SK-N-SH treated with all-trans-retinoic acid at 6 μM for 48 hours (cell line): Measurements from ENCODE around the gene ZNF32.
"Not testable (repeated sequence)": the region's sequence is repeated elsewhere in the genome, so short reads cannot be mapped to it uniquely, and the experiment has no call there.

ENCODE experiments used
- ATAC-seq: fragments of 200-7000 bp; cut with Tn5 transposase; 3 replicates; pipeline ENCODE4 v1.9.1; 2020; ENCODE audit warnings: mild to moderate bottlenecking, moderate library complexity
- ARNTL ChIP-seq: fragments of 450-650 bp; formaldehyde crosslinking; IDR thresholded peaks from 2 replicates; pipeline ENCODE4 v1.5.0; 2020; ENCODE audit warnings: low read depth, mild to moderate bottlenecking, moderate library complexity, borderline replicate concordance
- CSDC2 ChIP-seq: fragments of 250-450 bp; sonication (Bioruptor Pico); IDR thresholded peaks from 2 replicates; pipeline ENCODE4 v1.5.0; 2020; ENCODE audit warnings: mild to moderate bottlenecking, moderate library complexity
- ESRRG ChIP-seq: fragments of 250-450 bp; sonication (Bioruptor Pico); IDR thresholded peaks from 2 replicates; pipeline ENCODE4 v1.6.1; 2021; ENCODE audit warnings: mild to moderate bottlenecking
- ISL1 ChIP-seq: fragments of 250-450 bp; sonication (Bioruptor Pico); IDR thresholded peaks from 2 replicates; pipeline ENCODE4 v2.1.2; 2022; ENCODE audit warnings: mild to moderate bottlenecking, moderate library complexity
- OSR1 ChIP-seq: fragments of 250-450 bp; sonication (Bioruptor Pico); IDR thresholded peaks from 2 replicates; pipeline ENCODE4 v1.8.0; 2022; ENCODE audit warnings: moderate library complexity, mild to moderate bottlenecking, inconsistent platforms
- PPARA ChIP-seq: fragments of 250-450 bp; sonication (Bioruptor Pico); IDR thresholded peaks from 2 replicates; pipeline ENCODE4 v1.5.0; 2020; ENCODE audit warnings: mild to moderate bottlenecking, borderline replicate concordance
- SNAI2 ChIP-seq: fragments of 250-450 bp; sonication (Bioruptor Pico); IDR thresholded peaks from 2 replicates; pipeline ENCODE4 v1.5.0; 2020; ENCODE audit warnings: mild to moderate bottlenecking, moderate library complexity
- TCF4 ChIP-seq: fragments of 250-450 bp; sonication (Bioruptor Pico); IDR thresholded peaks from 2 replicates; pipeline ENCODE4 v1.8.0; 2021; ENCODE audit warnings: mild to moderate bottlenecking, moderate library complexity, borderline replicate concordance
- ZC3H10 ChIP-seq: fragments of 250-450 bp; sonication (Bioruptor Pico); IDR thresholded peaks from 2 replicates; pipeline ENCODE4 v1.5.1; 2021; ENCODE audit warnings: mild to moderate bottlenecking, moderate library complexity
- ZFP3 ChIP-seq: fragments of 250-450 bp; sonication (Bioruptor Pico); IDR thresholded peaks from 2 replicates; pipeline ENCODE4 v1.5.0; 2020; ENCODE audit warnings: mild to moderate bottlenecking, moderate library complexity
- ZNF565 ChIP-seq: fragments of 450-650 bp; formaldehyde crosslinking; conservative IDR thresholded peaks from 2 replicates; pipeline ENCODE4 v1.5.0; 2020; ENCODE audit warnings: low read depth, mild to moderate bottlenecking, moderate library complexity
- ZNF70 ChIP-seq: fragments of 450-650 bp; formaldehyde crosslinking; IDR thresholded peaks from 2 replicates; pipeline ENCODE4 v1.5.0; 2020; ENCODE audit warnings: mild to moderate bottlenecking, moderate library complexity
- ZNF8 ChIP-seq: fragments of 450-650 bp; formaldehyde crosslinking; IDR thresholded peaks from 2 replicates; pipeline ENCODE4 v1.5.0; 2020; ENCODE audit warnings: mild to moderate bottlenecking, moderate library complexity
- TF ChIP-seq, protein P1 (sequence below): fragments of 250-450 bp; sonication (Bioruptor Pico); IDR thresholded peaks from 2 replicates; pipeline ENCODE4 v1.8.0; 2020; ENCODE audit warnings: mild to moderate bottlenecking, moderate library complexity, borderline replicate concordance
- TF ChIP-seq, protein P2 (sequence below): fragments of 250-450 bp; sonication (Bioruptor Pico); IDR thresholded peaks from 2 replicates; pipeline ENCODE4 v1.5.1; 2020; ENCODE audit warnings: low read depth, mild to moderate bottlenecking, moderate library complexity
- TF ChIP-seq, protein P3 (sequence below): fragments of 250-450 bp; sonication (Bioruptor Pico); IDR thresholded peaks from 2 replicates; pipeline ENCODE4 v1.8.0; 2021; ENCODE audit warnings: low read depth, mild to moderate bottlenecking, moderate library complexity, borderline replicate concordance
- TF ChIP-seq, protein P4 (sequence below): fragments of 250-450 bp; sonication (Bioruptor Pico); IDR thresholded peaks from 2 replicates; pipeline ENCODE4 v1.5.1; 2021; ENCODE audit warnings: mild to moderate bottlenecking, moderate library complexity
- TF ChIP-seq, protein P5 (sequence below): fragments of 250-450 bp; sonication (Bioruptor Pico); IDR thresholded peaks from 2 replicates; pipeline ENCODE4 v1.5.0; 2020; ENCODE audit warnings: mild to moderate bottlenecking, moderate library complexity

ZNF32 gene

DNA sequence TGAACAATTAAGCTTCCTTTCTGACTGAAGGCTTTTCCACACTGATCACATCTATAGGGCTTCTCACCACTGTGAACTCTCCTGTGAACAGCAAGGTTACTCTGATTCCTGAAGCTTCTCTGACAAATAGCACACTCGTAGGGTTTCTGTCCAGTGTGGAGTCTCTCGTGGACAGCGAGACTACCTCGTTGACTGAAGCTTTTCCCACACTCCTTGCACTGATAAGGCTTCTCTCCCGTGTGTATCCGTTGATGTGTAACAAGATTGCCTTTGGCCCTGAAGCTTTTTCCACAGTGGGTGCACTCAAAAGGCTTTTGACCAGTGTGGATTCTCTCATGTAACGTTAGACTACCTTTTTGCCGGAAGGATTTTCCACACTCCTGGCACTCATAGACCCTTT, 4.4 kb downstream of the ZNF32 start:
- no peak for ATAC-seq
- TF ChIP-seq ISL1 (CRISPR knock-in tag) (no peak), CSDC2 (CRISPR knock-in tag) (no peak), PPARA (CRISPR knock-in tag) (no peak), ZC3H10 (CRISPR knock-in tag) (no peak), ARNTL (CRISPR knock-in tag) (no peak), ZNF565 (CRISPR knock-in tag) (no peak), ZFP3 (CRISPR knock-in tag) (no peak), TCF4 (no peak)
- TF ChIP-seq, protein P1, sequence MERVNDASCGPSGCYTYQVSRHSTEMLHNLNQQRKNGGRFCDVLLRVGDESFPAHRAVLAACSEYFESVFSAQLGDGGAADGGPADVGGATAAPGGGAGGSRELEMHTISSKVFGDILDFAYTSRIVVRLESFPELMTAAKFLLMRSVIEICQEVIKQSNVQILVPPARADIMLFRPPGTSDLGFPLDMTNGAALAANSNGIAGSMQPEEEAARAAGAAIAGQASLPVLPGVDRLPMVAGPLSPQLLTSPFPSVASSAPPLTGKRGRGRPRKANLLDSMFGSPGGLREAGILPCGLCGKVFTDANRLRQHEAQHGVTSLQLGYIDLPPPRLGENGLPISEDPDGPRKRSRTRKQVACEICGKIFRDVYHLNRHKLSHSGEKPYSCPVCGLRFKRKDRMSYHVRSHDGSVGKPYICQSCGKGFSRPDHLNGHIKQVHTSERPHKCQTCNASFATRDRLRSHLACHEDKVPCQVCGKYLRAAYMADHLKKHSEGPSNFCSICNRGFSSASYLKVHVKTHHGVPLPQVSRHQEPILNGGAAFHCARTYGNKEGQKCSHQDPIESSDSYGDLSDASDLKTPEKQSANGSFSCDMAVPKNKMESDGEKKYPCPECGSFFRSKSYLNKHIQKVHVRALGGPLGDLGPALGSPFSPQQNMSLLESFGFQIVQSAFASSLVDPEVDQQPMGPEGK: no peak
- TF ChIP-seq, protein P2, sequence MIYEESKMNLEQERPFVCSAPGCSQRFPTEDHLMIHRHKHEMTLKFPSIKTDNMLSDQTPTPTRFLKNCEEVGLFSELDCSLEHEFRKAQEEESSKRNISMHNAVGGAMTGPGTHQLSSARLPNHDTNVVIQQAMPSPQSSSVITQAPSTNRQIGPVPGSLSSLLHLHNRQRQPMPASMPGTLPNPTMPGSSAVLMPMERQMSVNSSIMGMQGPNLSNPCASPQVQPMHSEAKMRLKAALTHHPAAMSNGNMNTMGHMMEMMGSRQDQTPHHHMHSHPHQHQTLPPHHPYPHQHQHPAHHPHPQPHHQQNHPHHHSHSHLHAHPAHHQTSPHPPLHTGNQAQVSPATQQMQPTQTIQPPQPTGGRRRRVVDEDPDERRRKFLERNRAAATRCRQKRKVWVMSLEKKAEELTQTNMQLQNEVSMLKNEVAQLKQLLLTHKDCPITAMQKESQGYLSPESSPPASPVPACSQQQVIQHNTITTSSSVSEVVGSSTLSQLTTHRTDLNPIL (CRISPR knock-in tag): no peak

DNA sequence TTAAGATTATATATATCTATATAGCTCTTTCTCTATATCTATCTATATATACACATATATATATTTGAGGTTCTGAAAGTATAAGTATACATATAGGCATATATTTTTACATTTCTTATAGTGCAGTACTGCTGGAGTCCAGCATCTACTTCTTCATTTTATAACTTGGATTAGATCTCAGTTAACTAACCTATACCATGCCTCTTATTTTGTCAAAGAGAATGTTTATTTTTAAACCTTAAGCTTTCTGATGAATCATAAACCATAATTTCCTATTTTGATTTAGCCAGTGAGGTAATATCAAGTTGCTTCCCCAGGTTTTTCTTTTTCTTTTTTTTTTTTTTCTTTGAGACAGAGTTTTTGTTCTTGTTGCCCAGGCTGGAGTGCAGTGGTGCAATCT, 8.1 kb downstream of the ZNF32 start:
- ATAC-seq: no peak
- TF ChIP-seq OSR1: no peak
- TF ChIP-seq ZNF565 (CRISPR knock-in tag): no peak
- no peak for TF ChIP-seq PPARA (CRISPR knock-in tag)
- TF ChIP-seq, protein P3, sequence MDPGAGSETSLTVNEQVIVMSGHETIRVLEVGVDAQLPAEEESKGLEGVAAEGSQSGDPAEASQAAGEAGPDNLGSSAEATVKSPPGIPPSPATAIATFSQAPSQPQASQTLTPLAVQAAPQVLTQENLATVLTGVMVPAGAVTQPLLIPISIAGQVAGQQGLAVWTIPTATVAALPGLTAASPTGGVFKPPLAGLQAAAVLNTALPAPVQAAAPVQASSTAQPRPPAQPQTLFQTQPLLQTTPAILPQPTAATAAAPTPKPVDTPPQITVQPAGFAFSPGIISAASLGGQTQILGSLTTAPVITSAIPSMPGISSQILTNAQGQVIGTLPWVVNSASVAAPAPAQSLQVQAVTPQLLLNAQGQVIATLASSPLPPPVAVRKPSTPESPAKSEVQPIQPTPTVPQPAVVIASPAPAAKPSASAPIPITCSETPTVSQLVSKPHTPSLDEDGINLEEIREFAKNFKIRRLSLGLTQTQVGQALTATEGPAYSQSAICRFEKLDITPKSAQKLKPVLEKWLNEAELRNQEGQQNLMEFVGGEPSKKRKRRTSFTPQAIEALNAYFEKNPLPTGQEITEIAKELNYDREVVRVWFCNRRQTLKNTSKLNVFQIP (CRISPR knock-in tag): no peak
- TF ChIP-seq ZNF8 (CRISPR knock-in tag): no peak
- TF ChIP-seq, protein P1: no peak
- TF ChIP-seq SNAI2 (CRISPR knock-in tag): no peak
- no peak for TF ChIP-seq ARNTL (CRISPR knock-in tag)
- TF ChIP-seq, protein P2 (CRISPR knock-in tag): no peak
- TF ChIP-seq ISL1 (CRISPR knock-in tag): no peak
- TF ChIP-seq, protein P4, sequence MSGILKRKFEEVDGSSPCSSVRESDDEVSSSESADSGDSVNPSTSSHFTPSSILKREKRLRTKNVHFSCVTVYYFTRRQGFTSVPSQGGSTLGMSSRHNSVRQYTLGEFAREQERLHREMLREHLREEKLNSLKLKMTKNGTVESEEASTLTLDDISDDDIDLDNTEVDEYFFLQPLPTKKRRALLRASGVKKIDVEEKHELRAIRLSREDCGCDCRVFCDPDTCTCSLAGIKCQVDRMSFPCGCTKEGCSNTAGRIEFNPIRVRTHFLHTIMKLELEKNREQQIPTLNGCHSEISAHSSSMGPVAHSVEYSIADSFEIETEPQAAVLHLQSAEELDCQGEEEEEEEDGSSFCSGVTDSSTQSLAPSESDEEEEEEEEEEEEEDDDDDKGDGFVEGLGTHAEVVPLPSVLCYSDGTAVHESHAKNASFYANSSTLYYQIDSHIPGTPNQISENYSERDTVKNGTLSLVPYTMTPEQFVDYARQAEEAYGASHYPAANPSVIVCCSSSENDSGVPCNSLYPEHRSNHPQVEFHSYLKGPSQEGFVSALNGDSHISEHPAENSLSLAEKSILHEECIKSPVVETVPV (CRISPR knock-in tag): no peak
- TF ChIP-seq, all 23 proteins: peak for 0

DNA sequence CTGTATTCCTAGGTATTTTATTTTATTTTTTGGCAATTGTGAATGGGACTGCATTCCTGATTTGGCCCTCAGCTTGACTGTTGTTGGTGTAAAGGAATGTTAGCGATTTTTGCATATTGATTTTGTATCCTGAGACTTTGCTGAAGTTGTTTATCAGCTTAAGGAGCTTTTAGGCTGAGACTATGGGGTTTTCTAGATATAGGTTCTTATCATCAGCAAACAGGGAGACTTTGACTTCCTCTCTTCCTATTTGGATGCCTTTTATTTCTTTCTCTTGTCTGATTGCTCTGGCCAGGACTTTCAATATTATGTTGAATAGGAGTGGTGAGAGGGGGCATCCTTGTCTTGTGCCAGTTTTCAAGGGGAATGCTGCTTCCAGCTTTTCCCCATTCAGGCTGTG, 12.9 kb downstream of the ZNF32 start:
- ATAC-seq: not testable (repeated sequence)

DNA sequence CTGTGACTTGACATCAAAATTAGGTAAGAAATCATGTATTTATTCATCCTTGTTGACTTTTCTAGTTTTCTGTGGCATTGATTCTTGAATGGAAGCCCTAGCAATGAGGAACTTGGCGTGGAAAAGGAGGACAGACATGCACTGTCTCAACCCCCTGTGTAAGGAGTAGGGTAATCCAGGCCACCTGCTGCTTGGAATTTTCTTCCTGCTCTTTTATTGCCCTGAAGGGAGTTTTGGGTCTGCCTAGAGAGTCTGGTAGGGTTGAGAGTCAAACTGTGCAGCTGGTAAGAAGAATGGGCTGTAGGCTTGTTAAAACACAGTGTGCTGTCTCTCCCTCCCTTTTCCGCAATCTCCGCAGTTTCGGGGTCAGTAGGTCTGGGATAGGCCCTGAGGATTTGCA, 19.7 kb downstream of the ZNF32 start:
- TF ChIP-seq ZC3H10 (CRISPR knock-in tag) (no peak), ESRRG (CRISPR knock-in tag) (no peak), TCF4 (no peak), ZNF70 (CRISPR knock-in tag) (no peak)
- TF ChIP-seq, protein P5, sequence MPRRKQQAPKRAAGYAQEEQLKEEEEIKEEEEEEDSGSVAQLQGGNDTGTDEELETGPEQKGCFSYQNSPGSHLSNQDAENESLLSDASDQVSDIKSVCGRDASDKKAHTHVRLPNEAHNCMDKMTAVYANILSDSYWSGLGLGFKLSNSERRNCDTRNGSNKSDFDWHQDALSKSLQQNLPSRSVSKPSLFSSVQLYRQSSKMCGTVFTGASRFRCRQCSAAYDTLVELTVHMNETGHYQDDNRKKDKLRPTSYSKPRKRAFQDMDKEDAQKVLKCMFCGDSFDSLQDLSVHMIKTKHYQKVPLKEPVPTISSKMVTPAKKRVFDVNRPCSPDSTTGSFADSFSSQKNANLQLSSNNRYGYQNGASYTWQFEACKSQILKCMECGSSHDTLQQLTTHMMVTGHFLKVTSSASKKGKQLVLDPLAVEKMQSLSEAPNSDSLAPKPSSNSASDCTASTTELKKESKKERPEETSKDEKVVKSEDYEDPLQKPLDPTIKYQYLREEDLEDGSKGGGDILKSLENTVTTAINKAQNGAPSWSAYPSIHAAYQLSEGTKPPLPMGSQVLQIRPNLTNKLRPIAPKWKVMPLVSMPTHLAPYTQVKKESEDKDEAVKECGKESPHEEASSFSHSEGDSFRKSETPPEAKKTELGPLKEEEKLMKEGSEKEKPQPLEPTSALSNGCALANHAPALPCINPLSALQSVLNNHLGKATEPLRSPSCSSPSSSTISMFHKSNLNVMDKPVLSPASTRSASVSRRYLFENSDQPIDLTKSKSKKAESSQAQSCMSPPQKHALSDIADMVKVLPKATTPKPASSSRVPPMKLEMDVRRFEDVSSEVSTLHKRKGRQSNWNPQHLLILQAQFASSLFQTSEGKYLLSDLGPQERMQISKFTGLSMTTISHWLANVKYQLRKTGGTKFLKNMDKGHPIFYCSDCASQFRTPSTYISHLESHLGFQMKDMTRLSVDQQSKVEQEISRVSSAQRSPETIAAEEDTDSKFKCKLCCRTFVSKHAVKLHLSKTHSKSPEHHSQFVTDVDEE: no peak
- TF ChIP-seq, protein P4 (CRISPR knock-in tag): no peak

More for the DNA sequence above, 19.7 kb downstream of the ZNF32 start:
- ATAC-seq: no peak
